Measurements from ENCODE around the gene TOB1. TPM values are rescaled to one million over a fixed set of nuclear protein-coding genes. Genes with fewer than 3 reads are reported as not detected.

Gene TOB1
- total and polyA plus RNA-seq, 2 donors (not counting 1 experiment from before 2014, with no cell fraction given) = 23.3 to 28.9 TPM

- no peaks in the 10 kb centered on the region for H3K4me1 ChIP-seq (ENCODE audit: control insufficient read depth in 2 of 2, insufficient read depth in 2 of 2, low read length in 2 of 2)
- peaks cover 0 to 3% (median 0%) of the 10 kb centered on the region in 4 experiments for H3K27me3 ChIP-seq (replicated peaks in 1 of 4; ENCODE audit: control extremely low read depth in 1 of 4, control insufficient read depth in 3 of 4, insufficient read depth in 4 of 4, low read length in 3 of 4)
- Mint-ChIP-seq H3K9me3 (ENCODE audit: insufficient read depth) (peaks cover under 1% of the 10 kb centered on the region), H3K4me3 (no peak overlapping the region), H3K27me3 (no peaks in the 10 kb centered on the region), H3K4me1 (no peaks in the 10 kb centered on the region), H3K27ac (no peak overlapping the region)
- no peak for DNase-seq
- no peak for ATAC-seq (ENCODE audit: low read depth)
- ChIA-PET CTCF (interaction anchor here (0.6 to 2.1 kb wide), 3 partner anchors 13 to 59 kb away, joined by 3 to 6 read pairs (median 5); no protein-coding TSS in a partner anchor), POLR2A (no interaction called here)
- no peaks in the 10 kb centered on the region for H4K20me1 ChIP-seq (ENCODE audit: control insufficient read depth, insufficient read depth, low read length, poor library complexity, severe bottlenecking)
- intact Hi-C loops (cut with micrococcal nuclease) = no loop called here
- H3K79me2 ChIP-seq (ENCODE audit: control insufficient read depth, insufficient read depth, low read length) = no peaks in the 10 kb centered on the region
- H3K9me3 ChIP-seq (ENCODE audit: control extremely low read depth in 1 of 3, control insufficient read depth in 2 of 3, insufficient read depth in 1 of 3, low read length in 2 of 3) = peaks cover 0 to 4% (median 1%) of the 10 kb centered on the region in 3 donors
- no peak overlapping the region for H3K27ac ChIP-seq (ENCODE audit: low read length in 2 of 2)
- no peak overlapping the region for H3K9ac ChIP-seq (ENCODE audit: low read length)
- 95% methylated on average over 8 of the region's 16 CpGs for WGBS (ENCODE audit: insufficient coverage)
- no peak overlapping the region for H3K4me3 ChIP-seq (ENCODE audit: control extremely low read depth in 1 of 5, extremely low read depth in 1 of 5, insufficient read depth in 1 of 5, low read depth in 2 of 5, low read length in 4 of 5)
- no peak overlapping the region for H2AFZ ChIP-seq (ENCODE audit: insufficient read depth, low read depth, low read length, poor library complexity, severe bottlenecking)
- H3K36me3 ChIP-seq (replicated peaks in 1 of 2; ENCODE audit: control extremely low read depth in 1 of 2, control insufficient read depth in 1 of 2, extremely low read depth in 1 of 2, insufficient read depth in 2 of 2, low read length in 1 of 2) = no peaks in the 10 kb centered on the region
- no peak overlapping the region for H3K4me2 ChIP-seq (replicated peaks; ENCODE audit: low read depth, low read length, poor library complexity, severe bottlenecking)
- TF ChIP-seq CTCF (IDR thresholded peaks at IDR 0.05) = no peak
- TF ChIP-seq EZH2 (IDR thresholded peaks at IDR 0.05; ENCODE audit: borderline replicate concordance, insufficient read depth, low read depth, low read length, poor library complexity, severe bottlenecking) = no peak
These were observed 22.8 kb downstream of the TOB1 start for GRCh38 chr17:50843150-50843905.

- Histone ChIP-seq H3K4me1 (ENCODE audit: control insufficient read depth in 2 of 2, insufficient read depth in 2 of 2, low read length in 2 of 2) (no peaks in the 10 kb centered on the region), H2AFZ (ENCODE audit: insufficient read depth, low read depth, low read length, poor library complexity, severe bottlenecking) (no peak overlapping the region), H3K4me2 (replicated peaks; ENCODE audit: low read depth, low read length, poor library complexity, severe bottlenecking) (no peak overlapping the region), H3K9me3 (ENCODE audit: control extremely low read depth in 1 of 3, control insufficient read depth in 2 of 3, insufficient read depth in 1 of 3, low read length in 2 of 3) (no peaks in the 10 kb centered on the region), H3K27ac (ENCODE audit: low read length in 2 of 2) (no peak overlapping the region), H3K79me2 (ENCODE audit: control insufficient read depth, insufficient read depth, low read length) (no peaks in the 10 kb centered on the region), H3K9ac (ENCODE audit: low read length) (no peak overlapping the region), H4K20me1 (ENCODE audit: control insufficient read depth, insufficient read depth, low read length, poor library complexity, severe bottlenecking) (no peaks in the 10 kb centered on the region), H3K36me3 (replicated peaks in 1 of 2; ENCODE audit: control extremely low read depth in 1 of 2, control insufficient read depth in 1 of 2, extremely low read depth in 1 of 2, insufficient read depth in 2 of 2, low read length in 1 of 2) (no peaks in the 10 kb centered on the region), H3K4me3 (ENCODE audit: control extremely low read depth in 1 of 5, extremely low read depth in 1 of 5, insufficient read depth in 1 of 5, low read depth in 2 of 5, low read length in 4 of 5) (no peak overlapping the region), H3K27me3 (replicated peaks in 1 of 4; ENCODE audit: control extremely low read depth in 1 of 4, control insufficient read depth in 3 of 4, insufficient read depth in 4 of 4, low read length in 3 of 4) (peaks cover 0 to 3% (median 0%) of the 10 kb centered on the region in 4 experiments)
- DNase-seq (no peak), ATAC-seq (ENCODE audit: low read depth) (no peak)
- no peak for TF ChIP-seq EZH2 (IDR thresholded peaks at IDR 0.05; ENCODE audit: borderline replicate concordance, insufficient read depth, low read depth, low read length, poor library complexity, severe bottlenecking)
- TF ChIP-seq CTCF (IDR thresholded peaks at IDR 0.05) = no peak
- POLR2A ChIA-PET = no interaction called here
- H3K4me3 Mint-ChIP-seq = no peak overlapping the region
- WGBS (ENCODE audit: insufficient coverage) = 87% methylated on average over 9 of the region's 9 CpGs
- H3K4me1 Mint-ChIP-seq = no peaks in the 10 kb centered on the region
- CTCF ChIA-PET = interaction anchor here (0.6 to 2.1 kb wide), 11 partner anchors 13 to 301 kb away, joined by 3 to 9 read pairs (median 3); partner anchors contain the start of gene SPATA20
- no peaks in the 10 kb centered on the region for H3K27me3 Mint-ChIP-seq
- intact Hi-C loops (cut with micrococcal nuclease) = no loop called here
- H3K9me3 Mint-ChIP-seq (ENCODE audit: insufficient read depth) = no peaks in the 10 kb centered on the region
- H3K27ac Mint-ChIP-seq = no peak overlapping the region
These were observed 23.5 kb downstream of the TOB1 start for GRCh38 chr17:50842506-50843149.
